H9 (cell line): ENCODE data around the gene PAQR4. TPM values are rescaled to one million over a fixed set of nuclear protein-coding genes. Genes with fewer than 3 reads are reported as not detected.
A peak's percentile ranks its signal among the peaks of the same experiment; 100 is the strongest.

Experiments used
- DNase-seq: peaks from one replicate; pipeline ENCODE4 v3.0.0-alpha.2; 2017
- H2AFZ ChIP-seq: one replicate; pipeline ENCODE4 v1.6.1; 2013; ENCODE audit warnings: mild to moderate bottlenecking, low read length, control low read depth, moderate library complexity
- H2AK5ac ChIP-seq: 2 replicates; pipeline ENCODE4 v1.6.1; 2013; ENCODE audit warnings: low read length, control low read depth, mixed read lengths; ENCODE audit not compliant: insufficient read length
- H2BK120ac ChIP-seq: one replicate; pipeline ENCODE4 v1.6.1; 2013; ENCODE audit warnings: low read depth, mild to moderate bottlenecking, low read length, control low read depth, inconsistent platforms; ENCODE audit not compliant: poor library complexity, severe bottlenecking
- H2BK12ac ChIP-seq: 2 replicates; pipeline ENCODE4 v1.6.1; 2013; ENCODE audit warnings: low read length, control low read depth, mixed read lengths, low read depth; ENCODE audit not compliant: insufficient read length
- H2BK15ac ChIP-seq: 2 replicates; pipeline ENCODE4 v1.6.1; 2013; ENCODE audit warnings: low read depth, low read length, control low read depth
- H2BK20ac ChIP-seq: one replicate; pipeline ENCODE4 v1.6.1; 2013; ENCODE audit warnings: low read depth, mild to moderate bottlenecking, low read length, control low read depth, inconsistent platforms; ENCODE audit not compliant: poor library complexity, severe bottlenecking
- H2BK5ac ChIP-seq: 2 replicates; pipeline ENCODE4 v1.6.1; 2013; ENCODE audit warnings: low read length, control low read depth, mixed read lengths; ENCODE audit not compliant: insufficient read length
- H3K14ac ChIP-seq: 2 replicates; pipeline ENCODE4 v1.6.1; 2013; ENCODE audit warnings: low read length, control low read depth; ENCODE audit not compliant: insufficient read depth
- H3K18ac ChIP-seq: 2 replicates; pipeline ENCODE4 v1.6.1; 2013; ENCODE audit warnings: low read depth, mild to moderate bottlenecking, mixed read lengths, low read length, control low read depth; ENCODE audit not compliant: insufficient read length
- H3K23ac ChIP-seq: 2 replicates; pipeline ENCODE4 v1.6.1; 2013; ENCODE audit warnings: low read length, control low read depth, mixed read lengths, low read depth; ENCODE audit not compliant: insufficient read length
- H3K23me2 ChIP-seq: 2 replicates; pipeline ENCODE4 v1.6.1; 2013; ENCODE audit warnings: low read depth, mild to moderate bottlenecking, mixed read lengths, low read length, control low read depth; ENCODE audit not compliant: insufficient read length, poor library complexity, severe bottlenecking
- H3K27ac ChIP-seq: 2 replicates; pipeline ENCODE4 v1.5.1; 2013; ENCODE audit warnings: low read length, control low read depth, mixed read lengths, low read depth; ENCODE audit not compliant: insufficient read length
- H3K27me3 ChIP-seq: 2 replicates; pipeline ENCODE4 v1.6.1; 2013; ENCODE audit warnings: low read length, control low read depth, inconsistent platforms; ENCODE audit not compliant: insufficient read depth
- H3K4ac ChIP-seq: 2 replicates; pipeline ENCODE4 v1.6.1; 2013; ENCODE audit warnings: low read depth, mild to moderate bottlenecking, control low read depth, inconsistent platforms, low read length, moderate library complexity
- H3K4me1 ChIP-seq: 2 replicates; pipeline ENCODE4 v1.6.1; 2013; ENCODE audit warnings: low read length, control low read depth, inconsistent platforms; ENCODE audit not compliant: insufficient read depth
- H3K4me2 ChIP-seq: 2 replicates; pipeline ENCODE4 v1.6.1; 2013; ENCODE audit warnings: low read length, control low read depth, mixed read lengths; ENCODE audit not compliant: insufficient read length, insufficient read depth
- H3K56ac ChIP-seq: 2 replicates; pipeline ENCODE4 v1.6.1; 2013; ENCODE audit warnings: low read depth, mild to moderate bottlenecking, mixed read lengths, low read length, control low read depth; ENCODE audit not compliant: insufficient read length
- H3K79me1 ChIP-seq: 2 replicates; pipeline ENCODE4 v1.6.1; 2013; ENCODE audit warnings: low read depth, mild to moderate bottlenecking, moderate library complexity, low read length, control low read depth, inconsistent platforms; ENCODE audit not compliant: insufficient read depth, poor library complexity, severe bottlenecking
- H3K79me2 ChIP-seq: 2 replicates; pipeline ENCODE4 v1.6.1; 2013; ENCODE audit warnings: low read length, control low read depth, inconsistent platforms; ENCODE audit not compliant: insufficient read depth
- H3K9ac ChIP-seq: 2 replicates; pipeline ENCODE4 v1.6.1; 2013; ENCODE audit warnings: low read length, control low read depth, mixed read lengths; ENCODE audit not compliant: insufficient read length; ENCODE audit errors: extremely low read depth
- H3K9me3 ChIP-seq: one replicate; pipeline ENCODE4 v1.6.1; 2013; ENCODE audit warnings: low read depth, low read length, inconsistent platforms; ENCODE audit not compliant: control insufficient read depth
- H3T11ph ChIP-seq: one replicate; pipeline ENCODE4 v1.6.1; 2013; ENCODE audit warnings: mild to moderate bottlenecking, low read length, control low read depth, inconsistent platforms
- H4K20me1 ChIP-seq: one replicate; pipeline ENCODE4 v1.6.1; 2013; ENCODE audit not compliant: control insufficient read depth, insufficient read length, insufficient read depth
- H4K5ac ChIP-seq: 2 replicates; pipeline ENCODE4 v1.6.1; 2013; ENCODE audit warnings: low read depth, mild to moderate bottlenecking, mixed read lengths, low read length, control low read depth; ENCODE audit not compliant: insufficient read length
- H4K8ac ChIP-seq: replicated peaks from 2 replicates; pipeline ENCODE4 v1.6.1; 2013; ENCODE audit warnings: low read length, control low read depth, mixed read lengths, low read depth; ENCODE audit not compliant: insufficient read length
- H4K91ac ChIP-seq: 2 replicates; pipeline ENCODE4 v1.6.1; 2013; ENCODE audit warnings: low read depth, mild to moderate bottlenecking, moderate library complexity, mixed read lengths, low read length, control low read depth; ENCODE audit not compliant: insufficient read length
- H3K27ac Mint-ChIP-seq, 3 experiments: 2 replicates in 2 of 3; 3 replicates in 1 of 3; pipeline ENCODE4 v1.8.0; 2020 to 2021; ENCODE audit warnings: mixed read lengths in 3 of 3, mild to moderate bottlenecking in 1 of 3, moderate library complexity in 1 of 3
- H3K27me3 Mint-ChIP-seq: 2 replicates; pipeline ENCODE4 v1.8.0; 2021; ENCODE audit warnings: low read depth, mild to moderate bottlenecking, moderate library complexity, mixed read lengths
- H3K36me3 Mint-ChIP-seq, 3 experiments: 2 replicates in 2 of 3; 3 replicates in 1 of 3; pipeline ENCODE4 v1.8.0; 2020 to 2021; ENCODE audit warnings: low read depth in 3 of 3, mixed read lengths in 3 of 3; ENCODE audit not compliant: insufficient read depth in 1 of 3
- H3K4me1 Mint-ChIP-seq, 2 experiments: 2 replicates each; pipeline ENCODE4 v1.8.0; 2020; ENCODE audit warnings: mixed read lengths in 2 of 2
- H3K4me3 Mint-ChIP-seq, 2 experiments: 2 replicates in 1 of 2; 3 replicates in 1 of 2; pipeline ENCODE4 v1.8.0; 2020 to 2021; ENCODE audit warnings: mild to moderate bottlenecking in 2 of 2, mixed read lengths in 2 of 2, moderate library complexity in 1 of 2
- H3K9me3 Mint-ChIP-seq, 2 experiments: 2 replicates in 1 of 2; 3 replicates in 1 of 2; pipeline ENCODE4 v1.8.0; 2020; ENCODE audit warnings: mild to moderate bottlenecking in 2 of 2, mixed read lengths in 2 of 2, moderate library complexity in 1 of 2
- CTCF ChIP-seq: fragments of 200-600 bp; sonication (generic); conservative IDR thresholded peaks from 3 replicates; pipeline ENCODE4 v1.8.0; 2021; ENCODE audit warnings: antibody characterized with exemption, mild to moderate bottlenecking
- WGBS: extraction: QIAGEN DNeasy Blood & Tissue Kit; methylation state at CpG from one replicate; pipeline ENCODE4 v1.1.7; 2013; ENCODE audit warnings: missing lambda C conversion rate, low lambda C conversion rate, mixed read lengths; ENCODE audit not compliant: insufficient read length; ENCODE audit errors: extremely low coverage; 5-methylcytosine and 5-hydroxymethylcytosine counted together
- total RNA-seq: library from RNA; stranded (reverse); gene quantifications from 2 replicates; pipeline ENCODE4 v1.2.1, GENCODE V29; 2021

Gene PAQR4
- total RNA-seq, 1 experiment from 2014 or later: 32.1 TPM

- no peaks in the 10 kb centered on the region for H3K79me1 ChIP-seq
- peak overlapping the region; percentile 51 for H3K4me2 ChIP-seq
- Mint-ChIP-seq H3K27ac (peak overlapping the region; percentile 98 to 100 (median 99)), H3K9me3 (no peaks in the 10 kb centered on the region; a peak in 2 of 5 replicates), H3K4me1 (peaks cover 24 to 52% of the 10 kb centered on the region in 2 experiments), H3K27me3 (peaks cover 9% of the 10 kb centered on the region), H3K36me3 (peaks cover 15 to 42% (median 32%) of the 10 kb centered on the region in 3 experiments), H3K4me3 (peak overlapping the region; percentile 93 to 96)
- no peaks in the 10 kb centered on the region; the same call in 1 of the 2 replicates for H3K79me2 ChIP-seq
- no peak overlapping the region for H3K23ac ChIP-seq
- peaks cover 2% of the 10 kb centered on the region; the same call in 1 of the 2 replicates for H3K4me1 ChIP-seq
- no peak overlapping the region for H2BK120ac ChIP-seq
- no peak overlapping the region for H2BK20ac ChIP-seq
- H4K5ac ChIP-seq: no peak overlapping the region
- no peak overlapping the region; the same call in 1 of the 2 replicates for H3K14ac ChIP-seq
- peak overlapping the region; percentile 66 for H3K27ac ChIP-seq
- H3K23me2 ChIP-seq: peaks cover 26% of the 10 kb centered on the region
- no peaks in the 10 kb centered on the region for H3K9me3 ChIP-seq
- TF ChIP-seq CTCF: no peak
- no CpG with 5 or more reads among the region's 8 CpGs for WGBS
- peak overlapping the region; percentile 48 for H2BK12ac ChIP-seq
- H2AK5ac ChIP-seq: no peak overlapping the region
- H2BK15ac ChIP-seq: no peak overlapping the region
- peak overlapping the region; percentile 27 for H3K18ac ChIP-seq
- H4K91ac ChIP-seq: no peak overlapping the region
- no peak for DNase-seq
- no peak overlapping the region for H2AFZ ChIP-seq
- H3K4ac ChIP-seq: no peak overlapping the region
- no peaks in the 10 kb centered on the region for H4K20me1 ChIP-seq
- no peak overlapping the region for H3K56ac ChIP-seq
- peak overlapping the region; percentile 43 for H2BK5ac ChIP-seq
- H4K8ac ChIP-seq: no peak overlapping the region
- no peaks in the 10 kb centered on the region for H3K27me3 ChIP-seq
- H3T11ph ChIP-seq: no peak overlapping the region
- peak overlapping the region; percentile 21 for H3K9ac ChIP-seq
Measured at GRCh38 chr16:3022684-3023414, 53.7 kb downstream of the PAQR4 start.

Other genes with a start within 250 kb of the PAQR4 start
- 3.6 and 5.0 TPM in 2 replicates for gene PRSS27, start 249.1 kb upstream of the PAQR4 start, total RNA-seq
- 667 and 694 TPM in 2 replicates for gene SRRM2, start 216.7 kb upstream of the PAQR4 start, total RNA-seq
- 319 and 331 TPM in 2 replicates for gene ELOB, start 192.1 kb upstream of the PAQR4 start, total RNA-seq
- not detected in 2 replicates for gene PRSS33, start 181.8 kb upstream of the PAQR4 start, total RNA-seq
- gene PRSS41, start 170.9 kb upstream of the PAQR4 start, total RNA-seq: not detected in 2 replicates
- not detected in 2 replicates for gene PRSS21, start 152.1 kb upstream of the PAQR4 start, total RNA-seq
- not detected in 2 replicates for gene ZG16B, start 139.0 kb upstream of the PAQR4 start, total RNA-seq
- 1.9 and 2.4 TPM in 2 replicates for gene PRSS22, start 111.2 kb upstream of the PAQR4 start, total RNA-seq
- 16.5 and 20.9 TPM in 2 replicates for gene FLYWCH2, start 86.1 kb upstream of the PAQR4 start, total RNA-seq
- gene FLYWCH1, start 57.4 kb upstream of the PAQR4 start, total RNA-seq: 12.5 and 13.0 TPM in 2 replicates
- gene KREMEN2, start 5.1 kb upstream of the PAQR4 start, total RNA-seq: 12.8 and 14.6 TPM in 2 replicates
- 114 and 120 TPM in 2 replicates for gene PKMYT1, start 11.1 kb downstream of the PAQR4 start, total RNA-seq
- gene CLDN9, start 43.6 kb downstream of the PAQR4 start, total RNA-seq: 1.3 and 1.5 TPM in 2 replicates
- 743 and 757 TPM in 2 replicates for gene CLDN6, start 48.8 kb downstream of the PAQR4 start, total RNA-seq
- gene TNFRSF12A, start 51.0 kb downstream of the PAQR4 start, total RNA-seq: 147 and 148 TPM in 2 replicates
- gene HCFC1R1, start 54.6 kb downstream of the PAQR4 start, total RNA-seq: 61.1 and 61.3 TPM in 2 replicates
- gene THOC6, start 54.7 kb downstream of the PAQR4 start, total RNA-seq: 65.7 and 68.2 TPM in 2 replicates
- 13.5 TPM in 2 replicates for gene BICDL2, start 67.6 kb downstream of the PAQR4 start, total RNA-seq
- 13.5 and 14.2 TPM in 2 replicates for gene MMP25, start 77.2 kb downstream of the PAQR4 start, total RNA-seq
- 2.0 and 2.6 TPM in 2 replicates for gene IL32, start 96.3 kb downstream of the PAQR4 start, total RNA-seq
- gene ZSCAN10, start 129.9 kb downstream of the PAQR4 start, total RNA-seq: 207 and 212 TPM in 2 replicates
- 16.8 and 18.8 TPM in 2 replicates for gene ZNF205, start 143.2 kb downstream of the PAQR4 start, total RNA-seq
- 6.2 and 6.4 TPM in 2 replicates for gene ZNF213, start 165.7 kb downstream of the PAQR4 start, total RNA-seq
- not detected in 2 replicates for gene OR1F1, start 218.9 kb downstream of the PAQR4 start, total RNA-seq